ENCODE data around the gene IL18BP.

The IL18BP gene

DNA sequence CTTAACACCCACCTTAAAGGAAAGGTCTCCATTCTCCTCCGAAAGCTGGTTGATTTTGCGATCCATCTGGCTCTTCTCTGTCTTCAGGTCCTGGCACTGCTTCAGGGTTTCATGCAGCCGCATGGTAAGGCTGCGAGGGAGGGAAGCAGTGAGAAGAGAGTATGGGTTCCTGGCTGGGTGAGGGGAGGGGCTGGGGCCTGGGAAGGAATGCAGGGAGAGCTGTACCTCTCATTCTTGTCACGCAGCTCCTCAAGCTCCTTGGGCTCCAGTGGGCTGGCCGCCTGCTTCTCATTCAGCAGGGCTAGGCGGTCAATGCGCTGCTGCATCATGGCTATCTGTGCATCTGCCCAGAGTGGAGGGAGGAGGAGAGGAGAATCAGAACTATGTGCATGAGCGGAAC is 19.5 kb downstream of the IL18BP start:
- Histone ChIP-seq H3K27me3 (no peaks in the 10 kb centered on the region), H3K4me3 (ENCODE audit: low read depth, low read length) (no peak overlapping the region), H3K9me3 (no peaks in the 10 kb centered on the region), H3K36me3 (peaks cover 98% of the 10 kb centered on the region), H3K4me1 (no peaks in the 10 kb centered on the region)
- DNase-seq: no peak
- TF ChIP-seq, protein P1, sequence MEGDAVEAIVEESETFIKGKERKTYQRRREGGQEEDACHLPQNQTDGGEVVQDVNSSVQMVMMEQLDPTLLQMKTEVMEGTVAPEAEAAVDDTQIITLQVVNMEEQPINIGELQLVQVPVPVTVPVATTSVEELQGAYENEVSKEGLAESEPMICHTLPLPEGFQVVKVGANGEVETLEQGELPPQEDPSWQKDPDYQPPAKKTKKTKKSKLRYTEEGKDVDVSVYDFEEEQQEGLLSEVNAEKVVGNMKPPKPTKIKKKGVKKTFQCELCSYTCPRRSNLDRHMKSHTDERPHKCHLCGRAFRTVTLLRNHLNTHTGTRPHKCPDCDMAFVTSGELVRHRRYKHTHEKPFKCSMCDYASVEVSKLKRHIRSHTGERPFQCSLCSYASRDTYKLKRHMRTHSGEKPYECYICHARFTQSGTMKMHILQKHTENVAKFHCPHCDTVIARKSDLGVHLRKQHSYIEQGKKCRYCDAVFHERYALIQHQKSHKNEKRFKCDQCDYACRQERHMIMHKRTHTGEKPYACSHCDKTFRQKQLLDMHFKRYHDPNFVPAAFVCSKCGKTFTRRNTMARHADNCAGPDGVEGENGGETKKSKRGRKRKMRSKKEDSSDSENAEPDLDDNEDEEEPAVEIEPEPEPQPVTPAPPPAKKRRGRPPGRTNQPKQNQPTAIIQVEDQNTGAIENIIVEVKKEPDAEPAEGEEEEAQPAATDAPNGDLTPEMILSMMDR (IDR thresholded peaks at IDR 0.05; ENCODE audit: low read depth, low read length): no peak

DNA sequence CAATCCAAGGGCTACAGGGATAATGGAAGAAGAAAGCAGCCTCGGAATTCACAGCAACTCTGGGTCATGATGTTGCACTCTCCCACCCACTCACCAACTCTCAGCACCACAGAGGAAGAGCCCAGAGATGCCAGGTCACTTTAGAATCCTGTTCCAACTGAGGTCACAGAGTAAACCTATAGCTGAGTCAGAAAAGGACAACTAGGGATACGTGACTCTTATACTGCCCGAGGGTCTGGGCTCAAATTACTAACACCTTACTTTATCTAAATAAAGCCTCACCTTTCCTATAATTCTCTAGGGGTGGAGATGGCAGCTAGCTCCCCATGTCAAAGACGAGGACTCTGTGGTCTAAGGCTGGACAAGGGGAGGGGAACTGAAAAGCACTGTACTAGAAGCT is 24.6 kb downstream of the IL18BP start:
- no peaks in the 10 kb centered on the region for H3K9me3 ChIP-seq
- peaks cover 98% of the 10 kb centered on the region for H3K36me3 ChIP-seq
- H3K4me1 ChIP-seq: 0 out of 2 replicates have a peak, but pooled peaks cover 2% of the 10 kb centered on the region
- no peak overlapping the region for H3K4me3 ChIP-seq (ENCODE audit: low read depth, low read length)
- TF ChIP-seq, protein P1 (IDR thresholded peaks at IDR 0.05; ENCODE audit: low read depth, low read length): no peak
- DNase-seq: no peak
- H3K27me3 ChIP-seq: no peaks in the 10 kb centered on the region

DNA sequence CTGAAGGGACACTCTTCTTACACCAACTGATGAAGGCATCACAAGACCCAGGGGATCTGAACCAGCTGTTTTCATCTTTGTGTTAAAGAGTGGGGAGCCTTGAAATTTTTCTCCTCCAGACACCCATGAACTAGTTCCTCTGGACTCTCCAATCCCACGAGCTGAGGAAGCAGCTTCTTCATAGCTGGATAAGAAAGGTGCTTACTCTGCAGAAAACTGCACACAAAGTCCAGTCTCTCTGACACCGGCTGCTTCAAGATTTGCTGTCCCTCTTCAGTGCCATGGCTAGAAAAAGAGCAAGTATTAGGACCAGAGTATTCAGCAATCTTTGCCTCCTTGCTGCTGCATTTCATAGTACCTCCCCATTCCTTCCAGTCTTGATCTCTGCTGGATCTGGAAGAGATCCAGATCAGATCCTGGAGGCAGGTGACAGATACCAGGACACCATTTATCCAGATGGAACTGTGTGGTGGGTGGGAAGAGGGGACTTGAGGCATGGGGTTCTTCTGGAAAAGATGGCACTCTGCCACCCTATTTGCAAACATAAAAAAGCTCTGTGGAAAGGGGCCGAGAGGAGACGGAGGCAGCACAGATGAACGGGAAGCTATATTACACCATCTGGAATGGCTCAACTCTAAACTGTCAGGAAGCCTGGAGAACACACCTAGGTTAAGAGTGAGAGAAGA is 25.5 kb downstream of the IL18BP start:
- no peak for DNase-seq
- Histone ChIP-seq H3K4me1 (0 out of 2 replicates have a peak, but pooled peaks cover 2% of the 10 kb centered on the region), H3K36me3 (peaks cover 97% of the 10 kb centered on the region), H3K27me3 (no peaks in the 10 kb centered on the region), H3K4me3 (ENCODE audit: low read depth, low read length) (no peak overlapping the region), H3K9me3 (no peaks in the 10 kb centered on the region)
- TF ChIP-seq, protein P1 (IDR thresholded peaks at IDR 0.05; ENCODE audit: low read depth, low read length): no peak

DNA sequence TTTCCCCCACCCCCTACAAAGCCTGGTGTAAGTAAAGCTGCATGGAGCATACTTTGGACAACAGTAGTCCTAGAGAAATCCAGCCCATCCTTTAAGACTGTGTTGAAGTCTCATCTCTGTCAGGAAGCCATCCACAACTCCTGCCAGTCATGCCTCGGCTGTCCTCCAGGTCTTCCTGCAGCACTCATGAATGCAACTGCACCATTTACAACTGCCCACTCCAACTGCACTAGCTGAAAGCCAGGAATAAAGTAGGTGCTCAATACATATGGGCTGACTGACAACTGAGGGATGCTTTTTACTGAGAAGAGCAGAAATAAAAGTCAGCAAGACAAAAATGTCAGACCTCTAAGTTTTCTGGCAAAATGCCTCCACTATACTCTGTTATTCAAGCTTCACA is 27.4 kb downstream of the IL18BP start:
- DNase-seq: no peak
- H3K4me3 ChIP-seq (ENCODE audit: low read depth, low read length): no peak overlapping the region
- peaks cover 85% of the 10 kb centered on the region for H3K36me3 ChIP-seq
- TF ChIP-seq, protein P1 (IDR thresholded peaks at IDR 0.05; ENCODE audit: low read depth, low read length): no peak
- no peaks in the 10 kb centered on the region for H3K9me3 ChIP-seq
- H3K27me3 ChIP-seq: no peaks in the 10 kb centered on the region
- H3K4me1 ChIP-seq: 0 out of 2 replicates have a peak, but pooled peaks cover 2% of the 10 kb centered on the region

DNA sequence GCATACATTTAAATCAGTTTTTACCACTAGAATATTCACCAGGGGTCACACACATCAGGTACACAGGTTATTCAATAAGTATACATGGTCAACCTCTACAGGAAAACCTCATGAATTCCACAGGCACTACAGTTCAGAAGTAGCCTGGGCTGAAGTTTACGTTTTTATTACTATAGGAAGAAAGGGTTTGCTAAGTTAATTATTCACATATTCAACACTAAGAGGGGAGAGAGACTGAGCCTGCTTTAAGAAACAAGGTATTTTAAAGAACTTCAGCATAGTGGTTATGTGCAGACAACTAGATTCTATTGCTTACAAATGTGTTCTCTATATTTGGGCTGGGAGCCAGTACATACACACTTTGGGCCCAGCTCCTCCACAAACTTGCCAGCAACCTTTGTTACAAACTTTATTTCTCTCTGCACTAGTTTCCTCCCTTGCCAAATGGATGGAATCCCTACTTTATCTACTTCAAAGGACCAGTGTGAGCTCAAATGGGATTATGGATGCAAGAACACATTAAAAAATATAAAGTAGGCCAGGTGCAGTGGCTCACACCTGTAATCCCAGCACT is 31.9 kb downstream of the IL18BP start:
- Histone ChIP-seq H3K9me3 (no peaks in the 10 kb centered on the region), H3K4me1 (0 out of 2 replicates have a peak, but pooled peaks cover under 1% of the 10 kb centered on the region), H3K27me3 (no peaks in the 10 kb centered on the region), H3K36me3 (peaks cover 81% of the 10 kb centered on the region), H3K4me3 (ENCODE audit: low read depth, low read length) (no peak overlapping the region)
- TF ChIP-seq, protein P1 (IDR thresholded peaks at IDR 0.05; ENCODE audit: low read depth, low read length): no peak
- no peak for DNase-seq

DNA sequence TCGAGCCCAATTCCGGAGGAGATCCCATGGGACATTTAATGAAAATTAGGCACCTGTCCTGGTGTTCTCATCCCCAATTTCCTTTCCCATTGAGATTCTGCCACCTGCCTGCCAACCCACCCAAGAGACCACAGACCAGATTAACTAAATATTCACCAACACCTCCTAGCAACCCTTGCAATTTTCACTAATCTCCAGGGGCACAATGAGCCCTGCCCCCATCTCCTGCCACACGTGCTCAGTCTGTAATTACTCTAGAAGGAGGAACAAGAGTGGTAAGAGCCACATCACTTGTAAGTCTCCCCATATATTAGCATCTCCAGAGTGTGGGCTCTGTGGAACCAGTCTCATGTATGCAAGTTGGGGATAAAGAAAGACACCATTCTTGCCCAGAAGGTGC is 38.0 kb downstream of the IL18BP start:
- Histone ChIP-seq H3K9me3 (no peaks in the 10 kb centered on the region), H3K4me1 (peaks cover 18% of the 10 kb centered on the region), H3K36me3 (peaks cover 55% of the 10 kb centered on the region), H3K4me3 (ENCODE audit: low read depth, low read length) (no peak overlapping the region), H3K27me3 (no peaks in the 10 kb centered on the region)
- DNase-seq: no peak
- TF ChIP-seq, protein P1 (IDR thresholded peaks at IDR 0.05; ENCODE audit: low read depth, low read length): no peak

Measured in BE2C (cell line).